CD4-positive, CD25-positive, alpha-beta regulatory T cell (primary cell): ENCODE measurements around the gene ZNF358. TPM values are rescaled to one million over a fixed set of nuclear protein-coding genes. Genes with fewer than 3 reads are reported as not detected.

Experiments used
- ATAC-seq, 2 donors: fragments of 150-1000 bp; cut with Tn5 transposase; one replicate each; pipeline ENCODE4 v1.10.0; 2021; ENCODE audit warnings: low read depth in 2 of 2, moderate number of reproducible peaks in 2 of 2, moderate library complexity in 1 of 2
- DNase-seq, 3 donors: peaks; one replicate each; pipeline versions ENCODE4 v3.0.0 to v3.0.0-alpha.2; 2012 to 2022; ENCODE audit warnings: mixed read lengths in 1 of 3
- H3K27ac ChIP-seq: one replicate; pipeline ENCODE4 v1.7.0; 2013; ENCODE audit warnings: mild to moderate bottlenecking, low read length; ENCODE audit not compliant: insufficient read depth, poor library complexity, severe bottlenecking
- H3K27me3 ChIP-seq: one replicate; pipeline ENCODE4 v1.7.0; 2013; ENCODE audit warnings: low read length; ENCODE audit not compliant: control insufficient read depth, insufficient read depth
- H3K36me3 ChIP-seq: one replicate; pipeline ENCODE4 v1.7.0; 2013; ENCODE audit warnings: mild to moderate bottlenecking, low read length, moderate library complexity; ENCODE audit not compliant: control insufficient read depth, insufficient read depth
- H3K4me1 ChIP-seq: 2 replicates; pipeline ENCODE4 v1.7.0; 2013; ENCODE audit warnings: mild to moderate bottlenecking, low read length; ENCODE audit not compliant: insufficient read depth, control insufficient read depth, poor library complexity, severe bottlenecking
- H3K4me3 ChIP-seq: one replicate; pipeline ENCODE4 v1.7.0; 2013; ENCODE audit warnings: low read depth, mild to moderate bottlenecking, low read length, moderate library complexity
- H3K9me3 ChIP-seq, 2 experiments: 1 replicate in 1 of 2; 2 replicates in 1 of 2; pipeline ENCODE4 v1.7.0; 2013; ENCODE audit warnings: low read length in 2 of 2, mild to moderate bottlenecking in 1 of 2, moderate library complexity in 1 of 2; ENCODE audit not compliant: control insufficient read depth in 2 of 2
- H3K27ac Mint-ChIP-seq, 3 donors: one replicate each; pipeline ENCODE4 v1.8.0; 2020 to 2022; ENCODE audit warnings: mild to moderate bottlenecking in 3 of 3, mixed read lengths in 3 of 3, moderate library complexity in 2 of 3
- H3K27me3 Mint-ChIP-seq: one replicate; pipeline ENCODE4 v1.8.0; 2022; ENCODE audit warnings: mild to moderate bottlenecking, mixed read lengths
- H3K36me3 Mint-ChIP-seq: one replicate; pipeline ENCODE4 v1.8.0; 2020; ENCODE audit warnings: mixed read lengths
- H3K4me1 Mint-ChIP-seq, 4 donors: one replicate each; pipeline ENCODE4 v1.8.0; 2020 to 2022; ENCODE audit warnings: mixed read lengths in 4 of 4, mild to moderate bottlenecking in 1 of 4
- H3K4me3 Mint-ChIP-seq, 4 donors: one replicate each; pipeline ENCODE4 v1.8.0; 2020 to 2022; ENCODE audit warnings: mild to moderate bottlenecking in 4 of 4, mixed read lengths in 4 of 4, moderate library complexity in 3 of 4
- H3K9me3 Mint-ChIP-seq, 7 donors: one replicate each; pipeline ENCODE4 v1.8.0; 2020 to 2022; ENCODE audit warnings: mixed read lengths in 7 of 7, mild to moderate bottlenecking in 3 of 7, moderate library complexity in 2 of 7
- polyA plus RNA-seq, 4 donors: library from polyadenylated mRNA; unstranded; fragments of 300-500 nt; fragmentation: Illumina TruSeq; gene quantifications; one replicate each; pipeline ENCODE4 v1.2.3, GENCODE V29; 2021
- total RNA-seq: library from RNA; stranded (reverse); gene quantifications from one replicate; pipeline ENCODE4 v1.2.3, GENCODE V29; 2022

ZNF358 gene
- total and polyA plus RNA-seq, 5 donors from 2014 or later: 0.11 to 0.30 (median 0.22) TPM; not detected in 1

DNA sequence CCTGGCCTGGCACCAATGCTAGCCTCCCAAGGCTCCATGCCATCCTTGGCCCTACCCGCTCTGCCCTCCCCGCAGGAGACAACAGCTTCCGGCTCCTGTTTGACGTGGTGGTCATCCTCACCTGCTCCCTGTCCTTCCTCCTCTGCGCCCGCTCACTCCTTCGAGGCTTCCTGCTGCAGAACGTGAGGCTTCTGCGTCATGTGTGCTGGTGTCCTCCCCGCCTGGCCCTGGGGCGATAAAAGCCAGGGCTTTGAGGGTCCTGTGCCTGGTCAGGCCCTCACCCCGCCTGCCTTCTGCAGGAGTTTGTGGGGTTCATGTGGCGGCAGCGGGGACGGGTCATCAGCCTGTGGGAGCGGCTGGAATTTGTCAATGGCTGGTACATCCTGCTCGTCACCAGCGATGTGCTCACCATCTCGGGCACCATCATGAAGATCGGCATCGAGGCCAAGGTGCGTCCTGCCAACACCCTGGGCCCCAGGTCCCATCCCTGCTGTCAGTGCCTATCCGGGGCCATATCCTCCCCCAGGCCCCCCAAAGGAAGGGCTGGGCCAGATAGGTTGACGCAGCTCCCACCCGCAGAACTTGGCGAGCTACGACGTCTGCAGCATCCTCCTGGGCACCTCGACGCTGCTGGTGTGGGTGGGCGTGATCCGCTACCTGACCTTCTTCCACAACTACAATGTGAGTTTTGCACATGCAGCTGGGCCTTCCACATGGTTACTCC lies 12.8 kb downstream of the ZNF358 start:
- DNase-seq (no peak), ATAC-seq (no peak)
- H3K27me3 Mint-ChIP-seq: no peaks in the 10 kb centered on the region
- H3K36me3 Mint-ChIP-seq: peaks cover 7% of the 10 kb centered on the region
- Histone ChIP-seq H3K4me1 (peaks cover 6% of the 10 kb centered on the region), H3K4me3 (no peak overlapping the region), H3K36me3 (peaks cover 5% of the 10 kb centered on the region), H3K27ac (no peak overlapping the region), H3K27me3 (no peaks in the 10 kb centered on the region), H3K9me3 (no peaks in the 10 kb centered on the region)
- peaks cover 0 to 8% (median 2%) of the 10 kb centered on the region in 4 donors for H3K4me1 Mint-ChIP-seq
- H3K27ac Mint-ChIP-seq: no peak overlapping the region
- H3K9me3 Mint-ChIP-seq: no peaks in the 10 kb centered on the region
- peak overlapping the region in 1 of 4 donors; percentile 38 for H3K4me3 Mint-ChIP-seq

DNA sequence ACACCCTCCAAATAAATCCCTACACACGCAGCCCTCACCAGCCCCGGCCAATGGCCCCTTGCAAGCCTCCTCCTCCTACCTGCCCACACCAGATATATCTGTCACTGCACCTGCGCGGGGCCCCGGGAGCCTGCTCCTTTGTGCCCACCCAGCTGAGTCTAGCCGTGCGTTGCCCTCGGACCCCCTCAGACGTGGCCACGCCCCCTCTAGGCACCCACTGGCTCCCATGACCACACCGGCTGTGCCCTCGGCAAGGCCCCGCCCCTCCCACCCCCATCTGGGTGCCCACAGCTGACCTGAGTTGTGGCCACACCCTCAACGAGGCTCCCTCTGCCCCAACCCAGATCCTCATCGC lies 13.3 kb downstream of the ZNF358 start:
- Histone ChIP-seq H3K27ac (no peak overlapping the region), H3K36me3 (peaks cover 5% of the 10 kb centered on the region), H3K4me3 (no peak overlapping the region), H3K4me1 (peaks cover 9% of the 10 kb centered on the region), H3K27me3 (no peaks in the 10 kb centered on the region), H3K9me3 (no peaks in the 10 kb centered on the region)
- H3K27me3 Mint-ChIP-seq: no peaks in the 10 kb centered on the region
- H3K27ac Mint-ChIP-seq: no peak overlapping the region
- H3K4me3 Mint-ChIP-seq: peak overlapping the region in 1 of 4 donors; percentile 38
- DNase-seq (no peak), ATAC-seq (no peak)
- no peaks in the 10 kb centered on the region for H3K9me3 Mint-ChIP-seq
- H3K4me1 Mint-ChIP-seq: peaks cover 0 to 10% (median 1%) of the 10 kb centered on the region in 4 donors
- peaks cover 7% of the 10 kb centered on the region for H3K36me3 Mint-ChIP-seq

- Mint-ChIP-seq H3K27ac (peak overlapping the region in 1 of 3 donors; percentile 42), H3K27me3 (no peaks in the 10 kb centered on the region), H3K36me3 (peaks cover 7% of the 10 kb centered on the region), H3K9me3 (no peaks in the 10 kb centered on the region), H3K4me3 (peak overlapping the region in 2 of 4 donors; percentile 27 to 41), H3K4me1 (peaks cover 0 to 14% (median 3%) of the 10 kb centered on the region in 4 donors)
- Histone ChIP-seq H3K9me3 (no peaks in the 10 kb centered on the region), H3K4me1 (peaks cover 15% of the 10 kb centered on the region), H3K4me3 (no peak overlapping the region), H3K27ac (no peak overlapping the region), H3K36me3 (peaks cover 5% of the 10 kb centered on the region), H3K27me3 (no peaks in the 10 kb centered on the region)
- DNase-seq: no peak
- ATAC-seq: no peak
Measured at GRCh38 chr19:7529610-7530490, 13.9 kb downstream of the ZNF358 start.

- ATAC-seq (no peak), DNase-seq (no peak)
- H3K36me3 ChIP-seq: peaks cover 5% of the 10 kb centered on the region
- no peaks in the 10 kb centered on the region for H3K27me3 ChIP-seq
- H3K27ac ChIP-seq: peak overlapping the region; percentile 14
- peaks cover 4 to 32% (median 8%) of the 10 kb centered on the region in 4 donors for H3K4me1 Mint-ChIP-seq
- H3K9me3 Mint-ChIP-seq: no peaks in the 10 kb centered on the region
- H3K4me1 ChIP-seq: peaks cover 36% of the 10 kb centered on the region
- peaks cover 7% of the 10 kb centered on the region for H3K36me3 Mint-ChIP-seq
- no peaks in the 10 kb centered on the region for H3K27me3 Mint-ChIP-seq
- H3K4me3 Mint-ChIP-seq: peak overlapping the region; percentile 94 to 100 (median 94)
- no peak overlapping the region for H3K4me3 ChIP-seq
- H3K27ac Mint-ChIP-seq: peak overlapping the region in 2 of 3 donors; percentile 62 to 69
- H3K9me3 ChIP-seq: no peaks in the 10 kb centered on the region
Measured at GRCh38 chr19:7533281-7533885, 17.5 kb downstream of the ZNF358 start.

GRCh38 chr19:7533925-7534480 lies 18.1 kb downstream of the ZNF358 start:
- peaks cover 4 to 32% (median 8%) of the 10 kb centered on the region in 4 donors for H3K4me1 Mint-ChIP-seq
- H3K36me3 ChIP-seq: peaks cover 7% of the 10 kb centered on the region
- DNase-seq (peak; percentile 81 to 93 (median 81)), ATAC-seq (peak; percentile 61 to 63)
- peak overlapping the region; percentile 76 for H3K27ac ChIP-seq
- no peaks in the 10 kb centered on the region for H3K9me3 ChIP-seq
- peak overlapping the region; percentile 86 for H3K4me3 ChIP-seq
- peak overlapping the region; percentile 56 to 91 (median 88) for H3K27ac Mint-ChIP-seq
- peaks cover 36% of the 10 kb centered on the region for H3K4me1 ChIP-seq
- no peaks in the 10 kb centered on the region for H3K27me3 Mint-ChIP-seq
- peak overlapping the region; percentile 94 to 100 (median 94) for H3K4me3 Mint-ChIP-seq
- no peaks in the 10 kb centered on the region for H3K27me3 ChIP-seq
- no peaks in the 10 kb centered on the region for H3K9me3 Mint-ChIP-seq
- H3K36me3 Mint-ChIP-seq: peaks cover 11% of the 10 kb centered on the region

DNA sequence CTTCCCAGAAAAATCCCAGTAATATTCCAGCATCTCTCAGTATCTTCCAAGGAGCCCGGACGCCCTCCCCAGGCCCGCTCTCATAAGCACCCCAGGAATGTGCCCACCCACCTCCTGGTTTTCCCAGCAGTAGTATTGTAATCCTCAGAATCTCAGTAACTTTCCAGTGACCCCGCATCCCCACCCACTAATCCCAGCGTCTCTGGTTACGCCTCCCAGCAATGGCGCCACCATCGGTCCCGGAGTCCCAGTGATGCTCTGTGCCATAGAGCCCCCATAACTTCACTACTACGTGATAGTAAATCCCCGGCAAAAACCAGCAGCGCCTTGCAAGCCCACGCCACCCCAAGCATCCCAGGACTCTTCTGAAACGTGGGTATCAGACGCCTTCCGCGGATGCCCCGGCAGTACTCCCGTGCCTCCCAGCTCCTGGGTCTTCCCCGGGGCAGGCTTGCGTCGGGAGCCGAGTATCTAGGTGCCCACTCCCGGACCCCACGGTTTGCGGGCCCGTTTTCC lies 18.7 kb downstream of the ZNF358 start:
- Histone ChIP-seq H3K9me3 (no peaks in the 10 kb centered on the region), H3K36me3 (peaks cover 7% of the 10 kb centered on the region), H3K4me1 (peaks cover 36% of the 10 kb centered on the region), H3K4me3 (peak overlapping the region; percentile 86), H3K27ac (peak overlapping the region; percentile 76), H3K27me3 (no peaks in the 10 kb centered on the region)
- peak overlapping the region; percentile 56 to 91 (median 88) for H3K27ac Mint-ChIP-seq
- DNase-seq (peak in 2 of 3 donors; percentile 15 to 52), ATAC-seq (no peak)
- H3K36me3 Mint-ChIP-seq: peaks cover 11% of the 10 kb centered on the region
- no peaks in the 10 kb centered on the region for H3K27me3 Mint-ChIP-seq
- H3K4me3 Mint-ChIP-seq: peak overlapping the region; percentile 94 to 100 (median 94)
- peaks cover 4 to 32% (median 8%) of the 10 kb centered on the region in 4 donors for H3K4me1 Mint-ChIP-seq
- no peaks in the 10 kb centered on the region for H3K9me3 Mint-ChIP-seq
